Keratinocyte (primary cell): ENCODE data around the gene VAC14. TPM values are rescaled to one million over a fixed set of nuclear protein-coding genes. Genes with fewer than 3 reads are reported as not detected.

ENCODE experiments used
- DNase-seq: peaks from one replicate; pipeline ENCODE4 v3.0.0-alpha.2; 2011; ENCODE audit warnings: low read depth, missing footprints, low spot score
- FAIRE-seq: peaks from 2 replicates; lab custom pipeline; 2011; peaks lifted over from hg19 to GRCh38; lab: Jason Lieb, UNC
- H2AFZ ChIP-seq: 2 replicates; pipeline ENCODE4 v1.6.0; 2012; ENCODE audit warnings: low read length, control low read depth, inconsistent platforms; ENCODE audit not compliant: control insufficient read depth
- H3K27ac ChIP-seq: 2 replicates; pipeline ENCODE4 v1.5.1; 2011; ENCODE audit warnings: low read length; ENCODE audit not compliant: control insufficient read depth, insufficient read depth
- H3K27me3 ChIP-seq: 3 replicates; pipeline ENCODE4 v1.6.0; 2011; ENCODE audit warnings: low read length; ENCODE audit not compliant: control insufficient read depth, insufficient read depth; ENCODE audit errors: extremely low read depth
- H3K36me3 ChIP-seq, 2 experiments: 2 replicates in 1 of 2; 3 replicates in 1 of 2; pipeline ENCODE4 v1.5.1; 2011; ENCODE audit warnings: low read length in 2 of 2, mild to moderate bottlenecking in 1 of 2; ENCODE audit not compliant: control insufficient read depth in 2 of 2, insufficient read depth in 2 of 2; ENCODE audit errors: extremely low read depth in 1 of 2
- H3K4me1 ChIP-seq: 3 replicates; pipeline ENCODE4 v1.5.1; 2011; ENCODE audit warnings: low read length; ENCODE audit not compliant: control insufficient read depth, insufficient read depth; ENCODE audit errors: extremely low read depth
- H3K4me2 ChIP-seq: 3 replicates; pipeline ENCODE4 v1.6.0; 2011; ENCODE audit warnings: low read depth, low read length; ENCODE audit not compliant: control insufficient read depth, insufficient read depth; ENCODE audit errors: extremely low read depth
- H3K4me3 ChIP-seq, 3 experiments: fragments of 200-600 bp in 1 of 3; sonication (generic) in 1 of 3; 2 replicates in 2 of 3; 3 replicates in 1 of 3; pipeline ENCODE4 v1.5.1; 2011 to 2016; ENCODE audit warnings: low read length in 3 of 3, mild to moderate bottlenecking in 3 of 3, control low read depth in 2 of 3, inconsistent platforms in 1 of 3, low read depth in 1 of 3, mixed read lengths in 1 of 3, mixed run types in 1 of 3, moderate library complexity in 1 of 3; ENCODE audit not compliant: control insufficient read depth in 2 of 3, insufficient read depth in 2 of 3; ENCODE audit errors: extremely low read depth in 1 of 3
- H3K79me2 ChIP-seq: 2 replicates; pipeline ENCODE4 v1.6.0; 2012; ENCODE audit warnings: low read length; ENCODE audit not compliant: control insufficient read depth, insufficient read depth
- H3K9ac ChIP-seq: 3 replicates; pipeline ENCODE4 v1.6.0; 2011; ENCODE audit warnings: low read length; ENCODE audit not compliant: control insufficient read depth, insufficient read depth; ENCODE audit errors: extremely low read depth
- H3K9me1 ChIP-seq: 3 replicates; pipeline ENCODE4 v1.6.0; 2011; ENCODE audit warnings: low read length; ENCODE audit not compliant: control insufficient read depth, insufficient read depth; ENCODE audit errors: extremely low read depth
- H3K9me3 ChIP-seq: 2 replicates; pipeline ENCODE4 v1.5.1; 2012; ENCODE audit warnings: low read depth, low read length; ENCODE audit not compliant: control insufficient read depth
- H4K20me1 ChIP-seq: 3 replicates; pipeline ENCODE4 v1.6.0; 2011; ENCODE audit warnings: low read length; ENCODE audit not compliant: control insufficient read depth, insufficient read depth; ENCODE audit errors: extremely low read depth
- CTCF ChIP-seq, 3 experiments: IDR thresholded peaks in 1 of 3; conservative IDR thresholded peaks in 1 of 3; optimal IDR thresholded peaks in 1 of 3; 2 replicates in 2 of 3; 3 replicates in 1 of 3; pipeline versions ENCODE3 to v1.5.1; 2011; ENCODE audit warnings: low read length in 3 of 3, mild to moderate bottlenecking in 3 of 3, moderate library complexity in 2 of 3, control low read depth in 1 of 3, inconsistent platforms in 1 of 3; ENCODE audit not compliant: insufficient read depth in 2 of 3; ENCODE audit errors: extremely low read depth in 1 of 3
- EZH2 ChIP-seq: IDR thresholded peaks from one replicate; pipeline ENCODE4 v1.6.1; 2012; ENCODE audit warnings: inconsistent platforms, mild to moderate bottlenecking, low read length, moderate library complexity
- dilution Hi-C: fragments of 300-500 bp; cut with MboI; formaldehyde crosslinking; loops from one replicate; pipeline ENCODE4 v1.7.0; 2020; ENCODE audit warnings: low sequenced_read_pairs; ENCODE audit not compliant: extremely low pct_ligation_motif_present
- polyA plus RNA-seq, 5 experiments: library from polyadenylated mRNA; depleted of rRNA in 3 of 5; stranded (reverse) in 3 of 5; stranded (forward) in 1 of 5; unstranded in 1 of 5; fragments of >200 nt; gene quantifications; 1 replicate in 1 of 5; 2 replicates in 3 of 5; 3 replicates in 1 of 5; pipeline versions ENCODE4 v1.2.1 to v1.2.3, GENCODE V29; 2011 to 2012; ENCODE audit warnings: missing spikeins in 2 of 5, low read depth in 1 of 5, low replicate concordance in 1 of 5

Gene VAC14
- polyA plus RNA-seq, 1 donor (not counting 4 experiments of a cell fraction or from before 2014, with no cell fraction given): 15.9 TPM

- peaks cover 7 to 14% of the 10 kb centered on the region in 2 experiments for H3K36me3 ChIP-seq
- peak overlapping the region; percentile 58 for H3K4me2 ChIP-seq
- H3K9ac ChIP-seq: peak overlapping the region; percentile 6
- H3K27ac ChIP-seq: peak overlapping the region; percentile 57
- peaks cover 24% of the 10 kb centered on the region for H3K4me1 ChIP-seq
- no peaks in the 10 kb centered on the region for H4K20me1 ChIP-seq
- FAIRE-seq (no peak), DNase-seq (no peak)
- H3K9me1 ChIP-seq: peaks cover 3% of the 10 kb centered on the region
- no peaks in the 10 kb centered on the region for H3K9me3 ChIP-seq
- no peak overlapping the region for H2AFZ ChIP-seq
- dilution Hi-C loops: no loop called here
- no peaks in the 10 kb centered on the region for H3K27me3 ChIP-seq
- H3K79me2 ChIP-seq: no peaks in the 10 kb centered on the region
- TF ChIP-seq EZH2 (no peak), CTCF (optimal IDR thresholded peaks at IDR 0.05 in 1 of 3, IDR thresholded peaks at IDR 0.05 in 1 of 3, conservative IDR thresholded peaks at IDR 0.05 in 1 of 3; ENCODE audit: extremely low read depth in 1 of 3, insufficient read depth in 2 of 3, low read length in 3 of 3) (no peak)
- H3K4me3 ChIP-seq: no peak overlapping the region
These were observed 33.4 kb downstream of the VAC14 start for GRCh38 chr16:70767377-70768202.

GRCh38 chr16:70766658-70767057 lies 34.3 kb downstream of the VAC14 start:
- dilution Hi-C loops: no loop called here
- Histone ChIP-seq H3K9me1 (peaks cover 3% of the 10 kb centered on the region), H2AFZ (no peak overlapping the region), H3K4me2 (no peak overlapping the region), H4K20me1 (no peaks in the 10 kb centered on the region), H3K27ac (no peak overlapping the region), H3K4me1 (peaks cover 22% of the 10 kb centered on the region), H3K9ac (no peak overlapping the region), H3K27me3 (no peaks in the 10 kb centered on the region), H3K79me2 (no peaks in the 10 kb centered on the region), H3K4me3 (no peak overlapping the region), H3K9me3 (no peaks in the 10 kb centered on the region), H3K36me3 (peaks cover 13 to 14% of the 10 kb centered on the region in 2 experiments)
- TF ChIP-seq EZH2 (no peak), CTCF (optimal IDR thresholded peaks at IDR 0.05 in 1 of 3, IDR thresholded peaks at IDR 0.05 in 1 of 3, conservative IDR thresholded peaks at IDR 0.05 in 1 of 3; ENCODE audit: extremely low read depth in 1 of 3, insufficient read depth in 2 of 3, low read length in 3 of 3) (no peak)
- FAIRE-seq (no peak), DNase-seq (no peak)
